Measurements from ENCODE around the gene ERGIC1. TPM values are rescaled to one million over a fixed set of nuclear protein-coding genes. Genes with fewer than 3 reads are reported as not detected.
A peak's percentile ranks its signal among the peaks of the same experiment; 100 is the strongest.

ERGIC1 gene
- total RNA-seq, 2 experiments from 2014 or later, result 30.9 to 34.7 TPM

DNA sequence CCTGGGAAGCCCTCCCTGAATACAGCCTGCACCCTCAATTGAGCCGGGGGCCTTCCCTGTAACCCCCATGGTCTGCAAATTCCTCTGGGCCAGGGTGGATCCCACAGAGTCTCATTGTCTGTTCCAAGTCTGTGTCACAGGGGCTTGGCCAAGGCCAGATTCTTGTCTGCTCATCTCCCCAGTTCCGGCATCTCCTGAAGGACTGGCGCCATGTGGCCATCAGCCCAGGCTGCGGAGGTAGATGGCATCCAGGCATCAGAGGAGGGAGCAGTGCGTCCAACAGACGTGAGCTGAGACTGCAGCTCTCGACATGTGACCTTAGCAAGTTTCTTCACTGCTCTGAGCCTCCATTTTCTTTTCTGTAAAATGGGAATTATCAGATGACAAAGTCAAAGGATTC is 87.9 kb downstream of the ERGIC1 start:
- no peaks in the 10 kb centered on the region for H3K36me3 Mint-ChIP-seq
- CTCF ChIA-PET, result interaction anchor here (1.3 kb wide), 1 partner anchor 207 kb away, joined by 4 read pairs; no protein-coding TSS in a partner anchor
- H3K27me3 Mint-ChIP-seq, result no peaks in the 10 kb centered on the region
- peaks cover 13% of the 10 kb centered on the region for H3K4me1 Mint-ChIP-seq
- ATAC-seq, result no peak
- DNase-seq, result no peak
- no peaks in the 10 kb centered on the region for H3K9me3 Mint-ChIP-seq (ENCODE audit: low read depth)
- no peak overlapping the region for H3K27ac Mint-ChIP-seq
- no peak overlapping the region for H3K4me3 Mint-ChIP-seq

DNA sequence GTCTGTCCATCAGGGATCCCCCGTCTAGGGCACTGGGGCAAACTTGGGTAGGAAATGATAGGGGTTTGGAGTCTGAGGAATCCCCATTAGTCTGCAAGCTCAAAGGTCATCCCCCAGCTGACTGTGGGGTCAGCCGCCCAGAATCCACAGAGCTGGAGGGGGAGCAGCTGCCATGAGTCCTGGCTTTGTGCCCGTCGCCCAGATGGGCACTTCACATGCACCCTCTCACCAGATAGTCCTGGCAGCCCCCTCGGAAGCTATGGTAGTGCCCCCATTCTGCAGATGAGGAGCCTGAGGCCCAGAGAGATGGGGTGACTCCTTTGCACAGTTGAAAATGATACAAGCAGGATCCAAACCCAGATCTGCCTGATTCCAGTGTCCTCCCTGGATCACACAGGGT is 89.5 kb downstream of the ERGIC1 start:
- H3K4me1 Mint-ChIP-seq, result peaks cover 9% of the 10 kb centered on the region
- no peak overlapping the region for H3K4me3 Mint-ChIP-seq
- ATAC-seq (no peak), DNase-seq (no peak)
- no peak overlapping the region for H3K27ac Mint-ChIP-seq
- no peaks in the 10 kb centered on the region for H3K9me3 Mint-ChIP-seq (ENCODE audit: low read depth)
- H3K36me3 Mint-ChIP-seq, result no peaks in the 10 kb centered on the region
- no peaks in the 10 kb centered on the region for H3K27me3 Mint-ChIP-seq
- CTCF ChIA-PET, result interaction anchor here (1.8 kb wide), 1 partner anchor 209 kb away, joined by 7 read pairs; no protein-coding TSS in a partner anchor

GRCh38 chr5:172925336-172925948 is 91.4 kb downstream of the ERGIC1 start:
- no peak overlapping the region for H3K27ac Mint-ChIP-seq
- H3K4me3 Mint-ChIP-seq, result no peak overlapping the region
- CTCF ChIA-PET, result interaction anchor here (0.6 to 14.2 kb wide), 3 partner anchors 180 to 216 kb away, joined by 3 to 291 read pairs (median 7); no protein-coding TSS in a partner anchor
- no peak for ATAC-seq
- no peaks in the 10 kb centered on the region for H3K9me3 Mint-ChIP-seq (ENCODE audit: low read depth)
- no peaks in the 10 kb centered on the region for H3K27me3 Mint-ChIP-seq
- H3K4me1 Mint-ChIP-seq, result no peaks in the 10 kb centered on the region
- no peak for DNase-seq
- H3K36me3 Mint-ChIP-seq, result no peaks in the 10 kb centered on the region

DNA sequence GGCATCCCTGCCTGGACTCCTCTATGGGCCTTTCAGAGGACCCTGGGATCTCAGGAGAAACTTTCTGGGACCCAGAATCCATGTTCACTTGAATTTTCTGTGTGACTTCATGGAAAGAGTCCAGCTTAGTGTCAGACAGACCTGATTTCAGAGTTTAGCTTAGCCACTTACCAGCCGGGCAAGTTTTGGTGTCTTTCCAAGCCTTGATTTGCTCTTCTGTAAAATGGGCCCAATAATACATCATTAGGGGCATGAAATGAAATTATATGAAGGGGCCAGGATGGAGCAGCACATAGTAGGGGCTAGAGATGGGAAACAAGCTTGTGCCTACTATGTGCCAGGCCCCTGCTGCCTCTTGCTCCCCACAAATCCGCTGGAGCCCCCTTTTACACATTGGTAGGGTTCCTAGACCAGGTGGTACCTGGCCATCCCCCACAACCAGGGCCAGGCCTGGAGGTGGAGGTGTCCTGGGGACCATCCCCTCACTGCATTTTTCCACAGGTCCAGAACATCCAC is 92.0 kb downstream of the ERGIC1 start:
- DNase-seq, result no peak
- ATAC-seq, result no peak
- Mint-ChIP-seq H3K36me3 (no peaks in the 10 kb centered on the region), H3K27ac (no peak overlapping the region), H3K9me3 (ENCODE audit: low read depth) (no peaks in the 10 kb centered on the region), H3K27me3 (no peaks in the 10 kb centered on the region), H3K4me3 (no peak overlapping the region), H3K4me1 (no peaks in the 10 kb centered on the region)
- CTCF ChIA-PET, result interaction anchor here (1.3 to 14.2 kb wide), 2 partner anchors 209 to 216 kb away, joined by 4 to 291 read pairs; no protein-coding TSS in a partner anchor

GRCh38 chr5:172926796-172927195 is 92.7 kb downstream of the ERGIC1 start:
- no peaks in the 10 kb centered on the region for H3K27me3 Mint-ChIP-seq
- no peaks in the 10 kb centered on the region for H3K36me3 Mint-ChIP-seq
- no peaks in the 10 kb centered on the region for H3K4me1 Mint-ChIP-seq
- H3K9me3 Mint-ChIP-seq (ENCODE audit: low read depth), result no peaks in the 10 kb centered on the region
- CTCF ChIA-PET, result interaction anchor here (0.7 to 14.2 kb wide), 4 partner anchors 11 to 217 kb away, joined by 3 to 291 read pairs (median 4); no protein-coding TSS in a partner anchor
- ATAC-seq (no peak), DNase-seq (no peak)
- no peak overlapping the region for H3K27ac Mint-ChIP-seq
- H3K4me3 Mint-ChIP-seq, result no peak overlapping the region

- H3K4me1 Mint-ChIP-seq, result peaks cover 2% of the 10 kb centered on the region
- CTCF ChIA-PET, result interaction anchor here (0.7 to 14.2 kb wide), 4 partner anchors 168 to 232 kb away, joined by 3 to 291 read pairs (median 17); no protein-coding TSS in a partner anchor
- no peak overlapping the region for H3K4me3 Mint-ChIP-seq
- no peaks in the 10 kb centered on the region for H3K9me3 Mint-ChIP-seq (ENCODE audit: low read depth)
- no peak for DNase-seq
- H3K27me3 Mint-ChIP-seq, result no peaks in the 10 kb centered on the region
- ATAC-seq, result no peak
- H3K27ac Mint-ChIP-seq, result no peak overlapping the region
- H3K36me3 Mint-ChIP-seq, result no peaks in the 10 kb centered on the region
These were observed 95.4 kb downstream of the ERGIC1 start for GRCh38 chr5:172929371-172929838.

DNA sequence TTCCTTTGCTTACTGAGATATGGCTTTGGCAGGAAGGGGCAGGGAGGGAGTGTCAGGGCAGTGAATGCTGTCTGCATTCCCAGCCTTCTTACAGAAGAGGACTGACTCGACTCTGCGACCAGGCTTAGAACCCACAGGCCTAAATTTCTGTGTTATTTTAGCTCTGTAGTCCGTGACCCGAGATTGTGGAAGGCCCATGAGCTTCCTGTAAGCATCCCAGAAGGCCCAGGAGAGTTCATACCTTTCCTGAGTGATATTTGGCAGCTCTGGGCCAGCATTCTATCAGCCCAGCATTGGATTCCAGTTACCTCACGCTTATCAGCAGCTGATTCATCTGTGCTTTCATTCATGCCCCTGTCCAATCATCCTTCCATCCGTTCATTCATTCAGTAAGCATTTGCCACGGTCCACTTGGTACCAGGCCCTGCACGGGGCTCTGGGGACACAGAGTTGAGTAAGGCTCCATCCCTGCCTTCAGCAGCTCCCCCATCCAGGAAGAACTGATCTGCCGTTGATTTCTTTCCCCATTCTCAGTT is 97.0 kb downstream of the ERGIC1 start:
- Mint-ChIP-seq H3K27ac (no peak overlapping the region), H3K4me1 (peaks cover 2% of the 10 kb centered on the region), H3K9me3 (ENCODE audit: low read depth) (no peaks in the 10 kb centered on the region), H3K36me3 (no peaks in the 10 kb centered on the region), H3K4me3 (no peak overlapping the region), H3K27me3 (no peaks in the 10 kb centered on the region)
- ATAC-seq (no peak), DNase-seq (no peak)
- CTCF ChIA-PET, result interaction anchor here (1.0 to 14.2 kb wide), 13 partner anchors 9 to 401 kb away, joined by 3 to 291 read pairs (median 10); partner anchors contain the start of gene DUSP1

DNA sequence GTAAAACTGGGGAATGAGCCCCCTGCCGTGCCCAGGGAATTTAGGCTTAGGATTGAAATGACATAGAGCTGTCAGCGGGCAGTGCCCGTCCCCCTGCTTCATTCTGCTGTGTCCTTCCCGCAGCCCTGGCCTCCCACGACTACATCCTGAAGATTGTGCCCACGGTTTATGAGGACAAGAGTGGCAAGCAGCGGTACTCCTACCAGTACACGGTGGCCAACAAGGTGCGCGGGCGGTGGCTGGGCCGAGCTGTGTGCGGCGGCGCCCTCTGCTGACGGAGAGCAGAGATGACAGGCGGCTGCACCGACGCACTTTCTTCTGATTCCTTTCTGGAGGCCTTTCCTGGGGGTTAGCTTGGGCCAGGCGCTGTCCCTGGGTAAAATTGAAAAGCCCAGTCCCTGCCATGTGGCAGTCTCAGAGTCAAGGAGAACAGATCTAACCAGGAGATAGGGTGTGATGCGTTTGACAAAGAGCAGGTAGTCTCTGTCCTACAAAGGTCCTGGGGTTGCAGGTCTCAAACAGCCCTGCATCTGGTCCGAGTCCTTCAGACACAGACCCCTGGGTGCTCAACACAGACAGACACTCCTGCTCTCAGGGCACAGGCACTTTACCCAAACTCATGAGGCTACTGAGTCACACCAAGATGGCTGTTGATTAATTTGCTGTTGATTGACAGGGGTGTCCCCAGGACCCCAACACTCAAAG is 98.4 kb downstream of the ERGIC1 start:
- Mint-ChIP-seq H3K9me3 (ENCODE audit: low read depth) (no peaks in the 10 kb centered on the region), H3K27me3 (no peaks in the 10 kb centered on the region), H3K27ac (no peak overlapping the region), H3K4me1 (peaks cover 2% of the 10 kb centered on the region), H3K36me3 (no peaks in the 10 kb centered on the region), H3K4me3 (no peak overlapping the region)
- DNase-seq (peak; percentile 77), ATAC-seq (peak; percentile 90)
- CTCF ChIA-PET, result interaction anchor here (0.6 to 14.2 kb wide), 22 partner anchors 7 to 238 kb away, joined by 3 to 291 read pairs (median 6); partner anchors contain the start of genes DUSP1 and RPL26L1

- no peaks in the 10 kb centered on the region for H3K27me3 Mint-ChIP-seq
- no peaks in the 10 kb centered on the region for H3K36me3 Mint-ChIP-seq
- ATAC-seq (no peak), DNase-seq (no peak)
- no peak overlapping the region for H3K4me3 Mint-ChIP-seq
- no peak overlapping the region for H3K27ac Mint-ChIP-seq
- H3K9me3 Mint-ChIP-seq (ENCODE audit: low read depth), result no peaks in the 10 kb centered on the region
- peaks cover 2% of the 10 kb centered on the region for H3K4me1 Mint-ChIP-seq
- CTCF ChIA-PET, result interaction anchor here (0.9 to 14.2 kb wide), 12 partner anchors 15 to 232 kb away, joined by 3 to 291 read pairs (median 12); partner anchors contain the start of gene DUSP1
These were observed 99.2 kb downstream of the ERGIC1 start for GRCh38 chr5:172933238-172933637.

- CTCF ChIA-PET, result interaction anchor here (1.2 to 14.2 kb wide), 3 partner anchors 215 to 225 kb away, joined by 3 to 291 read pairs (median 11); no protein-coding TSS in a partner anchor
- H3K4me1 Mint-ChIP-seq, result peaks cover 2% of the 10 kb centered on the region
- no peak overlapping the region for H3K27ac Mint-ChIP-seq
- no peak for ATAC-seq
- H3K27me3 Mint-ChIP-seq, result no peaks in the 10 kb centered on the region
- no peaks in the 10 kb centered on the region for H3K9me3 Mint-ChIP-seq (ENCODE audit: low read depth)
- DNase-seq, result no peak
- no peak overlapping the region for H3K4me3 Mint-ChIP-seq
- no peaks in the 10 kb centered on the region for H3K36me3 Mint-ChIP-seq
These were observed 101.0 kb downstream of the ERGIC1 start for GRCh38 chr5:172935096-172935495.

GRCh38 chr5:172936401-172936800 is 102.3 kb downstream of the ERGIC1 start:
- no peaks in the 10 kb centered on the region for H3K36me3 Mint-ChIP-seq
- CTCF ChIA-PET, result interaction anchor here (1.2 to 14.2 kb wide), 4 partner anchors 164 to 227 kb away, joined by 3 to 291 read pairs (median 7); no protein-coding TSS in a partner anchor
- no peak overlapping the region for H3K4me3 Mint-ChIP-seq
- H3K9me3 Mint-ChIP-seq (ENCODE audit: low read depth), result no peaks in the 10 kb centered on the region
- peaks cover 2% of the 10 kb centered on the region for H3K4me1 Mint-ChIP-seq
- no peak overlapping the region for H3K27ac Mint-ChIP-seq
- no peak for ATAC-seq
- no peak for DNase-seq
- H3K27me3 Mint-ChIP-seq, result no peaks in the 10 kb centered on the region

- Mint-ChIP-seq H3K27me3 (no peaks in the 10 kb centered on the region), H3K4me3 (no peak overlapping the region), H3K36me3 (no peaks in the 10 kb centered on the region), H3K4me1 (no peaks in the 10 kb centered on the region), H3K27ac (no peak overlapping the region), H3K9me3 (ENCODE audit: low read depth) (no peaks in the 10 kb centered on the region)
- CTCF ChIA-PET, result interaction anchor here (1.2 to 14.2 kb wide), 3 partner anchors 7 to 229 kb away, joined by 3 to 291 read pairs (median 7); no protein-coding TSS in a partner anchor
- no peak for ATAC-seq
- no peak for DNase-seq
These were observed 105.0 kb downstream of the ERGIC1 start for GRCh38 chr5:172939071-172939470.

All from activated CD8-positive, alpha-beta memory T cell treated with anti-CD3 and anti-CD28 coated beads, Interleukin-2, amount 10 ng/mL, durations not matched to agents 7 days and 5 days (primary cell).